K562 (cell line): ENCODE measurements around the gene SORBS2.

Experiments
- BACH1 ChIP-seq: fragments of 200-800 bp; sonication (Bioruptor generic); IDR thresholded peaks from 2 replicates; pipeline ENCODE4 v1.6.1; 2016; ENCODE audit warnings: missing genetic modification characterization, missing compliant biosample characterization
- CTCF ChIP-seq, 3 experiments: IDR thresholded peaks in 2 of 3; conservative IDR thresholded peaks in 1 of 3; 2 replicates each; pipeline ENCODE4 v1.5.1; 2011 to 2012; ENCODE audit warnings: low read length in 3 of 3, mild to moderate bottlenecking in 3 of 3, control low read depth in 2 of 3, improper control_type of control experiment in 1 of 3, inconsistent platforms in 1 of 3, low read depth in 1 of 3, mixed read lengths in 1 of 3, moderate library complexity in 1 of 3; ENCODE audit not compliant: insufficient read depth in 2 of 3
- GABPA ChIP-seq: fragments of 200-800 bp; sonication (Bioruptor generic); conservative IDR thresholded peaks from 2 replicates; pipeline ENCODE4 v1.6.1; 2016; ENCODE audit warnings: low read depth, missing genetic modification characterization, missing compliant biosample characterization
- GTF2F1 ChIP-seq: IDR thresholded peaks from 2 replicates; pipeline ENCODE4 v1.6.1; 2011; ENCODE audit warnings: low read depth, low read length, improper control_type of control experiment
- HNRNPK ChIP-seq: fragments of 200-400 bp; formaldehyde crosslinking; IDR thresholded peaks from one replicate; pipeline ENCODE4 v1.6.1; 2018; ENCODE audit warnings: mild to moderate bottlenecking, low read depth, low read length; ENCODE audit not compliant: poor library complexity, severe bottlenecking
- ILK ChIP-seq: fragments of 450-650 bp; IDR thresholded peaks from 2 replicates; pipeline ENCODE4 v1.6.1; 2016; ENCODE audit warnings: missing genetic modification characterization, low read depth, mild to moderate bottlenecking, missing compliant biosample characterization, moderate library complexity, borderline replicate concordance
- POLR2AphosphoS5 ChIP-seq: IDR thresholded peaks from 2 replicates; pipeline ENCODE4 v1.6.1; 2011; ENCODE audit warnings: mild to moderate bottlenecking, low read depth, low read length, moderate library complexity; ENCODE audit not compliant: control insufficient read depth, insufficient read depth
- RCOR1 ChIP-seq, 2 experiments: IDR thresholded peaks; 2 replicates each; pipeline ENCODE4 v1.6.1; 2012; ENCODE audit warnings: low read depth in 2 of 2, low read length in 2 of 2, borderline replicate concordance in 1 of 2, improper control_type of control experiment in 1 of 2
- SNRNP70 ChIP-seq: fragments of 200-400 bp; formaldehyde crosslinking; optimal IDR thresholded peaks from 2 replicates; pipeline ENCODE3; 2017; ENCODE audit warnings: low read depth, low read length
- ZNF239 ChIP-seq: fragments of 250-450 bp; sonication (Bioruptor Pico); IDR thresholded peaks from 2 replicates; pipeline ENCODE4 v1.4.0; 2020; ENCODE audit warnings: mild to moderate bottlenecking
- ZNF277 ChIP-seq: fragments of 250-450 bp; sonication (Bioruptor Pico); IDR thresholded peaks from 2 replicates; pipeline ENCODE4 v1.8.0; 2022; ENCODE audit warnings: inconsistent platforms, mild to moderate bottlenecking, moderate library complexity, borderline replicate concordance
- ZNF398 ChIP-seq: fragments of 250-450 bp; sonication (Bioruptor Pico); IDR thresholded peaks from 2 replicates; pipeline ENCODE4 v1.8.0; 2021; ENCODE audit warnings: moderate library complexity, mild to moderate bottlenecking, inconsistent platforms

GRCh38 chr4:185695743-185696142 is 116.3 kb downstream of the SORBS2 start:
- TF ChIP-seq SNRNP70 (no peak), RCOR1 (IDR thresholded peaks at IDR 0.05; ENCODE audit: borderline replicate concordance in 1 of 2, low read depth in 2 of 2, low read length in 2 of 2) (no peak), ZNF398 (no peak), ILK (tag) (no peak), GTF2F1 (no peak), GABPA (tag) (no peak), BACH1 (tag) (no peak), HNRNPK (no peak), CTCF (IDR thresholded peaks at IDR 0.05 in 2 of 3, conservative IDR thresholded peaks at IDR 0.05 in 1 of 3; ENCODE audit: insufficient read depth in 2 of 3, low read depth in 1 of 3, low read length in 3 of 3) (no peak), POLR2AphosphoS5 (no peak), ZNF277 (CRISPR knock-in tag) (no peak), ZNF239 (CRISPR knock-in tag) (no peak)
